Bone marrow (tissue), 2 donors: Measurements from ENCODE around the gene TMEM45A.
"Not testable (repeated sequence)": the region's sequence is repeated elsewhere in the genome, so short reads cannot be mapped to it uniquely, and the experiment has no call there.

Experiments
- DNase-seq, 2 donors: peaks; one replicate each; lab custom pipeline; 2025; lab: John Stamatoyannopoulos, UW

Gene TMEM45A, protein sequence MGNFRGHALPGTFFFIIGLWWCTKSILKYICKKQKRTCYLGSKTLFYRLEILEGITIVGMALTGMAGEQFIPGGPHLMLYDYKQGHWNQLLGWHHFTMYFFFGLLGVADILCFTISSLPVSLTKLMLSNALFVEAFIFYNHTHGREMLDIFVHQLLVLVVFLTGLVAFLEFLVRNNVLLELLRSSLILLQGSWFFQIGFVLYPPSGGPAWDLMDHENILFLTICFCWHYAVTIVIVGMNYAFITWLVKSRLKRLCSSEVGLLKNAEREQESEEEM

DNA sequence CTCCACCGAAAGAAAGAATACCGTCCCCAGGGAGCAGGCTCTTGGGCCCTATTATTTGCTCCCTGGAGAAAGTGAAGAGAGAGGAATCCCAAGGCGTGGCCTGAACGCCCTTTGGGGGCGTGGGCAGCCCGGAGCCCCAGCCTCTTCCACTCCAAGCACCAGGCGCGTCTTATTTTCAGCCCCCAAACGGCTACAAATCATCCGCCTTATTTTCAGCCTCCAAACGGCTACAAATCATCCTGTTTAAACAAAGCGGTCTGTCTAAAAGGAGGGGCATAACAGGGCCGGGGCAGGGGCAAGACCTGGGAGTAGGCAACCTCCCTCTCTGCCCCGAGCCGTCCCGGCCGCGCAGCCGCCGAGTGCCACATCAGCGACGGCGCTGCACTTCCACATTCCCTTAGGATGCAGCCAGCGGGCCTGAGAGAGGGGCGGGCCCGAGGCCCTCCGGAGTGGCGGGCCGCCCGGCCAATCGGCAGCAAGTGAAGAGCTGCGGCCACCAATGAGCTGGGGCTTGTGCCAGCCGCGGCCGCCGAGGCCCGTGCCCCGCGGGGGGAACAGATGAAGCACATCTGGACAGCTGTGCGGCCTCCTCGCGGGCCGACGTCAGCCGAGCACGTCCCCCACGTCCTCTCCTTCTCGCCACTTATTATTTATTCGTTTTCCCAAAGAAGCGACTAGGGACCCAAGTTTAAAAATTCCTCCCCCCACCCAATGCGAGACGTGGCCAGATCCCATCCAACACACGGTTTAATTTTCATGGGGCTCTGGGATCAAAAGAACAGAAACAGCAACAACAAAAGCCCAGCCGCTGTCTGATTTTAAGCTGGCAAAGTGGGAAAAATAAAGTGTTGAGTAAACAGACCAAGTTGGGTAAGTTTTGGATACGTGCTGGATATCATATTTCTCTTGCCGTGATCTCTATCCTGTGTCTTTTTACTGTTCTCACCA lies at the start of gene TMEM45A:
Gene TMEM45A, plus strand, starts transcription at position 561 of the 948 bp plus-strand sequence. CDS start 62,593 bp downstream, outside the sequence.
- peak; percentile 63 for DNase-seq

DNA sequence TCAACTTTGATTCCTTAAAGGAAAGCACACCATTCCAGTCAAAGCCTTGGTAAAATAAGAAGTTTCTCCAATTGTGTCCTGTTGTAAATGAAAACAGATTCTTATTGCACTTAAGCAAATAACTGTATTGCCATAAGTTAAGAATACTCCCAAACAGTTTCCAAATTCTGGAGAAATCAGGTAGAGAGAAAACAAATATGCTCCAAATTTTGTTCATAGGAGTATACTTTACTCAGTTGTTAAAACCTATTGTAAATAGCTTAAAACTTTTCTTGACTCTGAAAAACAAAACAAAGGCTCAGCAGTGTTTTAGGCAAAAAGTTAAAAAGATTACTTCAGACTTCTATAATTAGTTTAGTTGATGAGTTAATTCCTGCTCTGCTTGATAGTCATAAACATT lies 48.7 kb upstream of the TMEM45A start:
- no peak for DNase-seq

DNA sequence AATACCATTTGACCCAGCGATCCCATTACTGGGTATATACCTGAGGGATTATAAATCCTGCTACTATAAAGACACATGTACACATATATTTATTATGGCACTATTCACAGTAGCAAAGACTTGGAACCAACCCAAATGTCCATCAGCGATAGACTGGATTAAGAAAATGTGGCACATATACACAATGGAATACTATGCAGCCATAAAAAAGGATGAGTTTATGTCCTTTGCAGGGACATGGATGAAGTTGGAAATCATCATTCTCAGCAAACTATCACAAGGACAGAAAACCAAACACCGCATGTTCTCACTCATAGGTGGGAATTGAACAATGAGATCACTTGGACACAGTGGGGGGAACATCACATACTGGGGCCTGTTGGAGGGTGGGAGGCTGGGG lies 45.4 kb upstream of the TMEM45A start:
- not testable (repeated sequence) for DNase-seq

DNA sequence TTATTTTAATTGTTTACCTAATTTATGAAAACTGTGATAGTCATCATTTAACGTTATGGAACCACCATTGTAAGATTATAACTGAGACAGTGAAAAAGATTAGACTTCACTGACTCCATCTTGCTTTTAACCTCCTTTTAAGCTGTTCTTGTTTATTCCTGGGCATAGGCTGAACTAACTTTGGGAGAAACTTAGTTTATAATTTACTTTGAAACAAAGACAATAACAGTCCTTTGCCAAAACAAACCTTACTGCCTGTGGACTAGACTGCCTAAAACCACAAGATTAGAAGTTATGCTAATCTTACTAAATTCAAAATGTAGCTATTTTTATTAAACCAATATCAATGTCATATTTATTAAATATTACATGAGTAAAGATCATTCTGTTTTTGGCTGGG lies 44.3 kb upstream of the TMEM45A start:
- DNase-seq: no peak

DNA sequence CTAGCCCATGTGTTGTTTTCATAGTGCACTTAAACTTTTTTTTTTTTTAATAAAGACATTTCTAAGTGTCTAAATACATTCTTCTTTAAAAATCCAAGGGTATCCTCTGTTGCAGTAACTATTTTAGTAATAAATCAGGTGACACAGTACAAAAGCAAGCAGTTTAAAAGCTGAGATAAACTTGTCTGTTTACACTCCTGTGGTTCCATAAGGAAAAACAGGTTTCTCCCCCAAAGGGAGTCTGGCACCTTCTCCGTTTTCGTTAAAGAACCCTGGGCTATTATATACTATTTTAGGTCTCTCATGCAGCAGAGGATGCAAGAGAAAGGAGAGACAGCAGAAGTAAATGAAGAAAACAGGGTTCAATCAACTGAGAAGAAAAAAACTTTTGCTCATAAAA lies 43.2 kb upstream of the TMEM45A start:
- DNase-seq: no peak

DNA sequence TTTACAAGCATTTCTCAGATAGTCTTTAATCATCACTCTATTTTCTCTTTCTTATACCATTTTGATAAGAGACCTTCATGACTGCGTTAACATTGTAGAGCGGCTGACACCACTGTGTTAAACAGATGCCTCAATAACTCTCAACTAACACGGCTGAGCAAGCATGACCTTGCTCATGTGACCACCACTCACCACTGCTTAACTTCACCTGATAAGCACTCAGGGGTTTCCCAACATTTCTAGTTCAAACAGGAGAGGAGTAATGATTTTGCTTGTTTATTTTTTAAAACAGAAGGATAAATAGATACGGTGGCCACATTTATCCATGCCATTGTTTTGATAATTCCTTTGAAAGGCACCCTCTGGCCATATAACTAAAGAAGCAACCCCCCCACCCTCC lies 37.7 kb upstream of the TMEM45A start:
- DNase-seq: no peak

DNA sequence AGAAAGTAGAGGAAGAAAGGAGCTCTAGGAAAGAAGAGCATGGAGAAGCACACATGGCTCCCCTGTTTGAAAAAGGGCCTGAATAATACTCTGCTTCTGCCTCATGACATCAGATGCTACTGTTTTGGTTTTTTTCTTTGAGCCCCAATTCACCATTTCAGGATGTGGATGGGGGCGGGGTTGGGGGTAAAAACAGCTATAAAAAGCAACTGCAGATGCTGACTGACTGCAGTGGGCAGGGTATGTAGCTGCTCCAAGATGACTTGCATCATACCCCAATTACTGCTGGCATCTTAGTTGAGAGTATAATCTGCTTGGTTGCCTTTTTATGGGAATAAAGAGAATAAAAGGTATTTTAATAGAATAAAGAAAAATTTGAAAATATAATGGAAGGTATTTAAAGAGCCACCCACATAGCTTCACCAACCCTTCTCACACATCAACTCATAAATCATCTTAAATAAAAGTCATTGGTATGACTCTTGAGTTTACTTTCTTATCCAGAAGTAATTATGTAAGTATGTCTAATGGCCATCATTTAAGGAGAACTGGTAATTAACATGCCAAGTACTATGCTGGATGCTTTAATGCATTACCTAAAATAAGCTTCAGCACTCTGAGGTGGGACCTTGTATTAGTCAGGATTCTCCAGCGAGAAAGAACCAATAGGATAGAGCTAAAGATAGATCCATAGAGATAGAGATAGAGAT lies 36.4 kb upstream of the TMEM45A start:
- DNase-seq: peak in 1 of 2 donors; percentile 23

DNA sequence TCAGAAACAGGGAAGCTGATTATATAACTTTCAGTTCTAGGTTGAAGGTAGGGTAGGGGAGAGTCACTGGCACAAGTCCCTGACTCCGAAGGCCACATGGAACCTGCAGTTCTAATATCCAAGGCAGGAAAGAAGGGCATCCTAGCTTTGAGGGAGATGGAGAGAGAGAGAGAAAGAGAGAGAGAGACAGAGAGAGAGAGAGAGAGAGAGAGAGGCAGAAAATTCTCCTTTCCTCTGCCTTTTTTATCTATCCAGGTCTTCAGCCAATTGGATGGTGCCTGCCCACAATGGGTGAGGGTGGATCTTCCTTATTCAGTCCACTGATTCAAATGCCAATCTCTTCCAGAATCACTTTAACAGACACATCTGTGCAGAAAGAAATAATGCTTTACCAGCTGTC lies 35.7 kb upstream of the TMEM45A start:
- no peak for DNase-seq

DNA sequence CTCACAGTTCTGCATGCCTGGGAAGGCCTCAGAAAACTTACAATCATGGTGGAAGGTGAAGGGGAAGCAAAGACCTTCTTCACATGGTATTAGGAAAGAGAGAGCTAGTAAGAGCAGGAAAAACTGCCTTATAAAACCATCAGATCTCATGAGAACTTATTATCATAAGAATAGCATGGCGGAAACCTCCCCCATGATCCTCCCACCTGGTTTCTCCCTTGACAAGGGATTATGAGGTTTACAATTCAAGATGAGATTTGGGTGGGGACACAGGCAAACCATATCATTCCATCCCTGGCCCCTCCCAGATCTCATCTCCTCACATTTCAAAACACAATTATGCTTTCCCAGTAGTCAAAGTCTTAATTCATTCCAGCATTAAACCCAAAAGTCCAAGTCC lies 34.6 kb upstream of the TMEM45A start:
- no peak for DNase-seq

DNA sequence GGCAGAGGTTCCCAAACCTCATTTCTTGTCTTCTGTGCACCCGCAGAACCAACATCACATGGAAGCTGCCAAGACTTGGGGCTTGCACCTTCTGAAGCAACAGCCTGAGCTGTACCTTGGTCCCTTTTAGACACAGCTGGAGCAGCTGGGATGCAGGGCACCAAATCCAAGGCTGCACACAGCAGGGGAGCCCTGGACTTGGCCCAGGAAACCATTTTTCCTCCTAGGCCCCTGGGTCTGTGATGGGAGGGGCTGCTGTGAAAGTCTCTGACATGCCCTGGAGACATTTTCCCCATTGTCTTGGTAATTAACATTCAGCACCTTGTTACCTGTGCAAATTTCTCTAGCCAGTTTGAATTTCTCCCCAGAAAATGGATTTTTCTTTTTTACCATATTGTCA lies 33.6 kb upstream of the TMEM45A start:
- no peak for DNase-seq

DNA sequence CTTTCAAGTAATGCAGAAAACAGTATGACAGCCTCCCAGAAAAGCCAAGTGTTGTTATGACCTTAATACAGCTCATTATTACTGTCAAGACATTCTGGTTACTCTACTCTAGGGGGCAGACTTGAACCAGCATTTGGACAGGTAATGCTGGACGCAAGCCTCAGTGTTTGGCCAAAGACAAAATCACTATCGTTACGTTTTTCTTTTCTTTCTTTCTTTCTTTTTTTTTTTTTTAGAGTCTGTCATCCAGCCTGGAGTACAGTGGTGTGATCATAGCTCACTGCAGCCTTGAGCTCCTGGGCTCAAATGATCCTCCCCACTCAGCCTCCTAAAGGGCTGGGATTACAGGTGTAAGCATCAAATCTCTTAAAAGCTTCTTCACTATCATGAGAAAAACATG lies 29.4 kb upstream of the TMEM45A start:
- DNase-seq: peak in 1 of 2 donors; percentile 23

DNA sequence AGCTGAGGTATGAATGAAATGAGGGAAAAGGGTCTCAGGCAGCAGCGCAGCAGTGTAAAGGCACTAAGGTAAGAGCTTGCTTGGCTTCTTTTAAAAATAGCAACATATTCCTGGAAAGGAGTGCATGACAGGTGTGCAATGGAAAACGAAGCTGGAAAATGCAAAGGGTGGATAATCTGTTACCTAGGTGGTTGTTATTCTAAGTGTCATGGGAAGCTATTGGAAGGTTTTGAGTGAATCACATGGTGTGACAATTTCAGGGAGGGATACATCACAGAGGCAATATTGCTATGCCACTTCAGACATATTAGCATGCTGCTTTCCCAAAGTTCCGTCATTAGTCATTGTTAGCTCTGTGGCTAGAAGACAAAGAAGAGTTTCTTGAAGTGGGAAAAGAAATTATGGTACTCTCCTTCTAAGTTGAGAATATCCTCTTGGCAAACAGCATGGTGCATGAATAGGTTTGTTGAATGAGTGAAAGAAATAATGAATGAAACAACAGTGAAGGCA lies 28.7 kb upstream of the TMEM45A start:
- DNase-seq: no peak

DNA sequence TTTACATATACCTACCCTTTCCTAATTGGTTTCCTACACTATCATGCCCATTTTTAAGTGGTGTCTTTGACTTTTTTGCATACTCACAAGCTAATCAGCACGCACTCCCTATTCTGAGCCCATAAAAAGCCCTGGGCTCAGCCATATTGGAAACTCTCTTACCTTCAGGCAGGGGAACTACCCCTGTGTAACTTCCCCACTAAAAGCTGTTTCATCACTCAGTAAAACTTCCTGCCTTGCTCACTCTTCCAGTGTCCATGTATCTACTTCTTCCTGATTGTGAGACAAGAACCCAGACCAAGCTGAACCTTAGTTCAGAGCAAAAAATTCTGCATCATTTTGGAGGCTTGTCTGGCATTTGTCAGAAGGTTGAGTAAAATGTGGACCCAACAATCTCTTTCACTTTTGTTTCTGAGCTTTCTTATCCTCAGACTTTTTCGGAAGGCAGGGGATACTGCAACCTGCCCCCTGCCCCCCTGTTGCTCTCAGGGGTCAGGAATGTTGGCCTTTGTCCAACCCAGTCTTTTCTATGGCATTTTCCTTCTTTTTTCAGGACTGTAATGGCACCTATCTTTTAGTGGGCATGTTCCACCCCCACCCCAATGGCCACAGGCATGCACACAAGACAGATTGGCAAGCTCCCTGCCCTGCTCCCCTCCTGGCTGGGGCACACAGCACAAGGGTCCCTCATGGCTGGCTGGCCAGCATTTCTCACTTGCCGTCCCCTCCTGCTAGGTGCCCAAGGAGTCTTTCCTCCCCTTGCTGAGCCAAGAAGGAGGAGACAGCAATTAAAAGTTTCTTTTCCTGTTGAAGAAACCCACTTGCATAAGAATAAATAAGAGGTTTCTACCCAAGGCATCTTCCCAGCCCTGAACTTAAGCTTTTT lies 26.3 kb upstream of the TMEM45A start:
- peak in 1 of 2 donors; percentile 10 for DNase-seq

DNA sequence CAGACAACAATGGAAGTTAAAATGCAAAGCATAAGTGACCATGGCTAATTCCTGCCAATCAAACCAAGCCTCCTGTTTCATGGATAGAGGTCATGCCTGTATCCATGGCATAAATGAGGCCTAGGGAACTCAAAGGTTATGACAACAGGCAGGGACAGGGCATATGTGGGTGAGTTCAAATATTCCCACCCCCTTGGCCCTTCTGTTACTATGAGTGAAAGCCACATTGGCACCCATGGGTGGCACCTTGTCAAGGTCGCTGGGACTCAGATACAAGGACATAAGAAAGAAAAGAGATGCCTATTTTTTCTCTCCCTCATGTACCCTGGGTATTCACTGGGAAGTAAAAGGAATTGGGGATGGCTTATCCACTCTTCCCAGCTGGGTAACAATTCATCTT lies 25.3 kb upstream of the TMEM45A start:
- no peak for DNase-seq

DNA sequence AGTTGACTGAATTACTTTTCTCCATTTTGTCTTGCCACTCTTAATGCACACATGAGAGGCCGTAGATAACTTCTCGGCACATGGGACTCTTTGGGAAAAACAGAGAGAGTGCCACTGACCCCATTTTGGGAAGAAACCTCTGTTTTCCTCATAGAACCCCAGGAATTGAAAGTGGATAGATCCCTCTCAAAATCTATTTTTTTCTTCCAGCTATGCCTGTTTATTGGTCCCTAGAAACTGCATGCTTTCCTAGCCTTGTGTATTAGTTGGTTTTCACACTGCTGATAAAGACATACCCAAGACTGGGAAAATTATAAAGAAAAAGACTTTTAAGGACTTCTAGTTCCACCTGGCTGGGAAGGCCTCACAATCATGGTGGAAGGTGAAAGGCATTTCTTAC lies 23.7 kb upstream of the TMEM45A start:
- DNase-seq: no peak

DNA sequence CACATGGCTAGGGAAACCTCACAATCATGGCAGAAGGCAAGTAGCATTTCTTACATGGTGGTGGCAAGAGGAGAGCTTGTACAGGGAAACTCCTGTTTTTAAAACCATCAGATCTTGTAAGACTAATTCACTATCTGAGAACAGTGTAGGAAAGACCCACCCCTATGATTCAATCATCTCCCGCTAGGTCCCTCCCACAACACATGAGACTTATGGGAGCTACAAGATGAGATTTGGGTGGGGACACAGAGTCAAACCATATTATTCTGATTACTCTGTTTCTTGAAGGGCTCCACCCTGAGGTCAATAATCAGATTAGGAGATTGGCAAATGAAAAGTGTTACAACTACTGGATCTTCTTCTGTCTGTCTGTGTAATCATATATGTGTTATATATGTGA lies 21.5 kb upstream of the TMEM45A start:
- DNase-seq: no peak

DNA sequence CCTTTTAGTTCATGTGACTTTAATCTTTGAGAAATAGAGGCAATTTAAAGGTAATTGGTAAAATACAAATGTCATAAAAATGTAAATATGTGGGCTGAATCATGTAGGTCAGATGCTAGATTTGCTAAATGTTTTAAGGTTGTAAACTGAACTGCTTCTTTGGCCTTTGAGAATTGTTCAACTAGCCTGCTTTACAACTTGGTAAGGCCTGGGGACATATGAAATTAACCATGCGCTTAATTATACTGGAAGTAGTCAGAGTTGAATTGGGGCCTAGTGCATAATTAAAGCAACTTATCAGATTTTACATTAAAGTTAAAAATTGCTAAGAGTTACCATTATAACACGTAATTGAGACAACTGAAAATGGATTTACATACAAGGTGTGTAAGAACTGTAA lies 21.0 kb upstream of the TMEM45A start:
- no peak for DNase-seq

DNA sequence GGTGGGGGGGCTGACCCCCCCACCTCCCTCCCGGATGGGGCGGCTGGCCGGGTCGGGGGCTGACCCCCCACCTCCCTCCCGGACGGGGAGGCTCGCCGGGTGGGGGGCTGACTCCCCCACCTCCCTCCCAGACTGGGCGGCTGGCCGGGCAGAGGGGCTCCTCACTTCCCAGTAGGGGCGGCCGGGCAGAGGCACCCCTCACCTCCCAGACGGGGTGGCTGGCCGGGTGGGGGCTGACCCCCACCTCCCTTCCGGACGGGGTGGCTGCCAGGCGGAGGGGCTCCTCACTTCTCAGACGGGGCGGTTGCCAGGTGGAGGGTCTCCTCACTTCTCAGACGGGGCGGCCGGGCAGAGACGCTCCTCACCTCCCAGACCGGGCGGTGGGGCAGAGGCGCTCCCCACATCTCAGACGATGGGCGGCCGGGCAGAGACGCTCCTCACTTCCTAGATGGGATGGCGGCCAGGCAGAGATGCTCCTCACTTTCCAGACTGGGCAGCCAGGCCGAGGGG lies 14.5 kb upstream of the TMEM45A start:
- DNase-seq: not testable (repeated sequence)

DNA sequence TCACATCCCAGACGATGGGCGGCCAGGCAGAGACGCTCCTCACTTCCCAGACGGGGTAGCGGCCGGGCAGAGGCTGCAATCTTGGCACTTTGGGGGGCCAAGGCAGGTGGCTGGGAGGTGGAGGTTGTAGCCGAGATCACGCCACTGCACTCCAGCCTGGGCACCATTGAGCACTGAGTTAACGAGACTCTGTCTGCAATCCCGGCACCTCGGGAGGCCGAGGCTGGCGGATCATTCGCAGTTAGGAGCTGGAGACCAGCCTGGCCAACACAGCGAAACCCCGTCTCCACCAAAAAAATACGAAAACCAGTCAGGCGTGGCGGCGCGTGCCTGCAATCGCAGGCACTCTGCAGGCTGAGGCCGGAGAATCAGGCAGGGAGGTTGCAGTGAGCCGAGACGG lies 13.9 kb upstream of the TMEM45A start:
- DNase-seq: not testable (repeated sequence)

DNA sequence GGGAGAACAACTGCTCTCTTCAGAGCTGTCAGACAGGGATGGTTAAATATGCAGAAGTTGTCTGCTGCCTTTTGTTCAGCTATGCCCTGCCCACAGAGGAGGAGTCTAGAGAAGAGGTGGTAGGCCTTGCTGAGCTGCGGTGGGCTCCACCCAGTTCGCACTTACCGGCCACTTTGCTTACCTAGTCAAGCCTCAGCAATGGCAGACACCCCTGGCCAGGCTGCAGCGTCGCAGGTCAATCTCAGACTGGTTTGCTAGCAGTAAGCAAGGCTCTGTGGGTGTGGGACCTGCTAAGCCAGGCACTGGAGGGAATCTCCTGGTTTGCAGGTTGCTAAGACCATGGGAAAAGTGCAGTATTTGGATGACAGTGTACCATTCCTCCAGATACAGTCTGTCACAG lies 12.3 kb upstream of the TMEM45A start:
- no peak for DNase-seq

DNA sequence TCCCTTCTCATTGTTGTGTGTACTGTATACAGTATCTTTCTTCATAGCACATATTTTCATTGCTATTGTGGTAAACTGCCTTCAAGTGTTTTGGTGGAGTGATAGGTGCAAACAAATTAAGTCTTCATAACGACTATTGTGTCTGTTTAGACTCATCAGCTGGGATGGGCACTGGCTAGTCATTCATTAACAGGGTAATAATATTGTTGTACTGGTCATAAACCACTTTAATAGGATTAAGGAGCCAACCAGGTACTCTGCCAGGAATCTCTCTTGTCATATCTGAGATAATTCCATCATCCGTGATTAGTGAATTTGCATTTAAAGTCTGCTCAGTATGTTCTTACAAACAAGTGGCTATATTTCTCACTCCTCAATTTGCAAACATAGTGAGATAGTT lies 10.2 kb upstream of the TMEM45A start:
- no peak for DNase-seq
